A549 (cell line): ENCODE results near the gene TMEM259. TPM values are rescaled to one million over a fixed set of nuclear protein-coding genes. Genes with fewer than 3 reads are reported as not detected.

Source experiments
- ATAC-seq, 2 experiments: fragments of 200-7000 bp in 1 of 2; fragments of >200 bp in 1 of 2; cut with Nextera tagmentation in 1 of 2; cut with Tn5 transposase in 1 of 2; 3 replicates each; pipeline versions ENCODE4 v1.8.0 to v1.9.1; 2018 to 2020; ENCODE audit warnings: mild to moderate bottlenecking in 1 of 2, moderate library complexity in 1 of 2
- CTCF ChIA-PET: fragments of 300-600 bp; sonication (Branson Sonifier 250); formaldehyde crosslinking; extraction: SDS; loops from one replicate; lab custom pipeline; 2021; ENCODE audit warnings: antibody characterized with exemption, inconsistent platforms; lab: Yijun Ruan, JAX
- POLR2A ChIA-PET: fragments of 350-600 bp; formaldehyde crosslinking; extraction: SDS; loops from one replicate; lab custom pipeline; 2021; ENCODE audit warnings: antibody characterized with exemption, inconsistent platforms; lab: Yijun Ruan, JAX
- DNase-seq, 2 experiments: peaks; one replicate each; pipeline versions ENCODE4 v3.0.0 to v3.0.0-alpha.2; 2011 to 2016; ENCODE audit warnings: low read depth in 1 of 2, low spot score in 1 of 2
- FAIRE-seq: peaks from 2 replicates; lab custom pipeline; 2011; peaks lifted over from hg19 to GRCh38; lab: Jason Lieb, UNC
- H3K27ac ChIP-seq, 2 experiments: fragments of >200 bp; sonication (Bioruptor Twin); formaldehyde crosslinking; 3 replicates each; pipeline ENCODE4 v1.5.1; 2016 to 2017
- H3K4me1 ChIP-seq: fragments of >200 bp; sonication (Bioruptor Twin); formaldehyde crosslinking; 3 replicates; pipeline ENCODE4 v1.6.1; 2016
- H3K4me2 ChIP-seq: fragments of >200 bp; sonication (Bioruptor Twin); formaldehyde crosslinking; 3 replicates; pipeline ENCODE4 v1.6.1; 2016
- H3K4me3 ChIP-seq: fragments of >200 bp; sonication (Bioruptor Twin); formaldehyde crosslinking; 3 replicates; pipeline ENCODE4 v1.5.1; 2016
- H3K9me3 ChIP-seq: fragments of >200 bp; sonication (Bioruptor Twin); formaldehyde crosslinking; 3 replicates; pipeline ENCODE4 v1.6.1; 2016
- CHD2 ChIP-seq: fragments of 150-350 bp; IDR thresholded peaks from 2 replicates; pipeline ENCODE4 v1.6.1; 2014; ENCODE audit warnings: low read length; ENCODE audit not compliant: partially characterized antibody
- EP300 ChIP-seq, 2 experiments: fragments of >200 bp; sonication (Bioruptor Twin); formaldehyde crosslinking; IDR thresholded peaks; 2 replicates in 1 of 2; 3 replicates in 1 of 2; pipeline ENCODE4 v1.6.1; 2016 to 2017
- FOSB ChIP-seq: fragments of 250-450 bp; sonication (Bioruptor Pico); IDR thresholded peaks from 2 replicates; pipeline ENCODE4 v1.5.0; 2020; ENCODE audit warnings: mild to moderate bottlenecking, moderate library complexity
- GATA3 ChIP-seq: IDR thresholded peaks from 2 replicates; pipeline ENCODE4 v1.6.1; 2012; ENCODE audit warnings: borderline replicate concordance
- NFE2L2 ChIP-seq: fragments of 150-350 bp; conservative IDR thresholded peaks from 2 replicates; pipeline ENCODE4 v1.6.1; 2014; ENCODE audit warnings: low read length
- NR3C1 ChIP-seq: fragments of >200 bp; sonication (Bioruptor Twin); formaldehyde crosslinking; IDR thresholded peaks from 3 replicates; pipeline ENCODE4 v1.6.1; 2017
- POLR2A ChIP-seq: IDR thresholded peaks from 2 replicates; pipeline ENCODE4 v1.6.1; 2012; ENCODE audit warnings: mild to moderate bottlenecking, low read length
- RAD21 ChIP-seq, 2 experiments: fragments of >200 bp in 1 of 2; sonication (Bioruptor Twin) in 1 of 2; formaldehyde crosslinking in 1 of 2; IDR thresholded peaks in 1 of 2; conservative IDR thresholded peaks in 1 of 2; 2 replicates in 1 of 2; 3 replicates in 1 of 2; pipeline ENCODE4 v1.6.1; 2012 to 2018; ENCODE audit warnings: inconsistent platforms in 1 of 2
- RARB ChIP-seq: fragments of 250-450 bp; sonication (Bioruptor Pico); IDR thresholded peaks from 2 replicates; pipeline ENCODE4 v1.8.0; 2021; ENCODE audit warnings: mild to moderate bottlenecking, moderate library complexity
- RCOR1 ChIP-seq: fragments of 150-350 bp; IDR thresholded peaks from 2 replicates; pipeline ENCODE4 v1.6.1; 2014; ENCODE audit warnings: antibody characterized with exemption, low read length, low read depth
- RFX5 ChIP-seq: fragments of 450-650 bp; IDR thresholded peaks from 2 replicates; pipeline ENCODE4 v1.7.1; 2014; ENCODE audit warnings: antibody characterized with exemption, mild to moderate bottlenecking, moderate library complexity
- TP53 ChIP-seq: fragments of 250-450 bp; sonication (Bioruptor Pico); IDR thresholded peaks from 2 replicates; pipeline ENCODE4 v1.5.0; 2021; ENCODE audit warnings: mild to moderate bottlenecking, moderate library complexity
- ZNF302 ChIP-seq: fragments of 250-450 bp; sonication (Bioruptor Pico); IDR thresholded peaks from 2 replicates; pipeline ENCODE4 v1.9.0; 2021; ENCODE audit warnings: inconsistent platforms, mild to moderate bottlenecking, moderate library complexity
- WGBS: methylation state at CpG from one replicate; pipeline ENCODE4 v1.1.6; 2017; ENCODE audit errors: missing lambda C conversion rate; 5-methylcytosine and 5-hydroxymethylcytosine counted together
- polyA plus RNA-seq, 4 experiments: library from polyadenylated mRNA; depleted of rRNA in 3 of 4; stranded (reverse); fragments of >200 nt; fragmentation: RNase III in 1 of 4; extraction: RNeasy Plus Mini Kit Qiagen cat#74134 plus additional on column Dnase treatment in 1 of 4; gene quantifications; 2 replicates in 3 of 4; 3 replicates in 1 of 4; pipeline ENCODE4 v1.2.3, GENCODE V29; 2011 to 2017
- TF ChIP-seq, protein P1 (sequence below): fragments of >200 bp; sonication (Bioruptor Twin); formaldehyde crosslinking; IDR thresholded peaks from 3 replicates; pipeline ENCODE4 v1.5.1; 2016
- TF ChIP-seq, protein P2 (sequence below): IDR thresholded peaks from 2 replicates; pipeline ENCODE4 v1.6.1; 2012
- TF ChIP-seq, protein P3 (sequence below): fragments of 450-650 bp; IDR thresholded peaks from 2 replicates; pipeline ENCODE4 v1.6.1; 2014; ENCODE audit warnings: antibody characterized with exemption
- TF ChIP-seq, protein P4 (sequence below): fragments of >200 bp; sonication (Bioruptor Twin); formaldehyde crosslinking; IDR thresholded peaks from 2 replicates; pipeline ENCODE4 v1.6.1; 2016
- TF ChIP-seq, protein P5 (sequence below): fragments of 250-450 bp; sonication (Bioruptor Pico); IDR thresholded peaks from 2 replicates; pipeline ENCODE4 v1.5.0; 2021; ENCODE audit warnings: mild to moderate bottlenecking, moderate library complexity, borderline replicate concordance
- TF ChIP-seq, protein P6 (sequence below): IDR thresholded peaks from 2 replicates; pipeline ENCODE4 v1.6.1; 2012

TMEM259 gene
- polyA plus RNA-seq, 2 of the 4 experiments (the other 2 are of a cell fraction), result 45.6 to 78.3 TPM

DNA sequence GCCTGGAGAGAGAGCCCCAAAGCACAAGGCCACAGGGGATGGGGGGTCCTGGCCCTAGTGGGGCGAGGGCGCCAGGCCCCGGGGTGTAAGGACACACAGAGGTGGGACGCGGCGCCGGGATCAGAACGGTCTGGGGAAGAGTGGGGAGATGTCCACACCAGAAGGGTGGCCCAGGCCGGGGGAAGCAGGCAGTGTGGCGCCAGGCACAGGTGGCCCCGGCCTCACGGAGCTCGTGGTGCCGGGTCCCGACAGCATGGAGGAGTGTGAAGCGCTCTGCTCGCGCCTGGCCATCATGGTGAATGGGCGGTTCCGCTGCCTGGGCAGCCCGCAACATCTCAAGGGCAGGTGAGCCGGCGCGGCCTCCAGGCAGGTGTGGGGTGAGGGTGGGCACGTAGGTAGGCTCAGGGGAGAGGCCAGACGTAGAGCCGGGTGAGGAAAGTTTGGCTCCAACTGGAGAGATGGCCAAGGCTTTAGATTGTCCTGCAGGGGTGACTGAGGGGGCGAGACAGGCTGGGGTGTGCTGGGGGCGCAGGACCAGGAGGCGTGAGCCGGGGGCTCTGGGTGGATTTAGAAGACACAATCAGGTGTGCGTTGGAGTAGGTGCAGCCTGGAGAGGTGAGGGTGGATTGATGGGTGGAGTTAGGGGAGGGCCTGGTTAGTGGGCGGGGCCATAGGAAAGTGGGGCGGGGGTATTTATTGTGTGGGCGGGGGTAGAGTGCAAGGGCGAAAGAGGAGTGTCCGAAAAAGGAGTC, 43.2 kb upstream of the TMEM259 start:
- DNase-seq, result no peak
- no peaks in the 10 kb centered on the region for H3K9me3 ChIP-seq
- peaks cover 33% of the 10 kb centered on the region for H3K4me1 ChIP-seq
- no peak overlapping the region; a peak in 1 of 6 replicates for H3K27ac ChIP-seq
- ATAC-seq, result no peak
- peak overlapping the region; percentile 93 for H3K4me2 ChIP-seq
- ChIA-PET CTCF (interaction anchor here (0.7 to 2.7 kb wide), 12 partner anchors 7 to 66 kb away, joined by 3 to 18 read pairs (median 5); no protein-coding TSS in a partner anchor), POLR2A (interaction anchor here (1.0 to 1.9 kb wide), 2 partner anchors 8 to 10 kb away, joined by 3 to 8 read pairs; no protein-coding TSS in a partner anchor)
- FAIRE-seq, result no peak
- no peak overlapping the region for H3K4me3 ChIP-seq
- 93% methylated on average over 36 of the region's 37 CpGs for WGBS
- TF ChIP-seq GATA3, result no peak
- TF ChIP-seq RCOR1, result no peak
- TF ChIP-seq RAD21 (conservative IDR thresholded peaks at IDR 0.05 in 1 of 2, IDR thresholded peaks at IDR 0.05 in 1 of 2), result no peak
- TF ChIP-seq, protein P1, sequence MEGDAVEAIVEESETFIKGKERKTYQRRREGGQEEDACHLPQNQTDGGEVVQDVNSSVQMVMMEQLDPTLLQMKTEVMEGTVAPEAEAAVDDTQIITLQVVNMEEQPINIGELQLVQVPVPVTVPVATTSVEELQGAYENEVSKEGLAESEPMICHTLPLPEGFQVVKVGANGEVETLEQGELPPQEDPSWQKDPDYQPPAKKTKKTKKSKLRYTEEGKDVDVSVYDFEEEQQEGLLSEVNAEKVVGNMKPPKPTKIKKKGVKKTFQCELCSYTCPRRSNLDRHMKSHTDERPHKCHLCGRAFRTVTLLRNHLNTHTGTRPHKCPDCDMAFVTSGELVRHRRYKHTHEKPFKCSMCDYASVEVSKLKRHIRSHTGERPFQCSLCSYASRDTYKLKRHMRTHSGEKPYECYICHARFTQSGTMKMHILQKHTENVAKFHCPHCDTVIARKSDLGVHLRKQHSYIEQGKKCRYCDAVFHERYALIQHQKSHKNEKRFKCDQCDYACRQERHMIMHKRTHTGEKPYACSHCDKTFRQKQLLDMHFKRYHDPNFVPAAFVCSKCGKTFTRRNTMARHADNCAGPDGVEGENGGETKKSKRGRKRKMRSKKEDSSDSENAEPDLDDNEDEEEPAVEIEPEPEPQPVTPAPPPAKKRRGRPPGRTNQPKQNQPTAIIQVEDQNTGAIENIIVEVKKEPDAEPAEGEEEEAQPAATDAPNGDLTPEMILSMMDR, result no peak
- TF ChIP-seq, protein P2, sequence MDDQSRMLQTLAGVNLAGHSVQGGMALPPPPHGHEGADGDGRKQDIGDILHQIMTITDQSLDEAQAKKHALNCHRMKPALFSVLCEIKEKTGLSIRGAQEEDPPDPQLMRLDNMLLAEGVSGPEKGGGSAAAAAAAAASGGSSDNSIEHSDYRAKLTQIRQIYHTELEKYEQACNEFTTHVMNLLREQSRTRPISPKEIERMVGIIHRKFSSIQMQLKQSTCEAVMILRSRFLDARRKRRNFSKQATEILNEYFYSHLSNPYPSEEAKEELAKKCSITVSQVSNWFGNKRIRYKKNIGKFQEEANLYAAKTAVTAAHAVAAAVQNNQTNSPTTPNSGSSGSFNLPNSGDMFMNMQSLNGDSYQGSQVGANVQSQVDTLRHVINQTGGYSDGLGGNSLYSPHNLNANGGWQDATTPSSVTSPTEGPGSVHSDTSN, result no peak
- TF ChIP-seq NR3C1, result no peak
- TF ChIP-seq CHD2, result no peak
- TF ChIP-seq RARB (CRISPR knock-in tag), result no peak
- TF ChIP-seq, protein P3, sequence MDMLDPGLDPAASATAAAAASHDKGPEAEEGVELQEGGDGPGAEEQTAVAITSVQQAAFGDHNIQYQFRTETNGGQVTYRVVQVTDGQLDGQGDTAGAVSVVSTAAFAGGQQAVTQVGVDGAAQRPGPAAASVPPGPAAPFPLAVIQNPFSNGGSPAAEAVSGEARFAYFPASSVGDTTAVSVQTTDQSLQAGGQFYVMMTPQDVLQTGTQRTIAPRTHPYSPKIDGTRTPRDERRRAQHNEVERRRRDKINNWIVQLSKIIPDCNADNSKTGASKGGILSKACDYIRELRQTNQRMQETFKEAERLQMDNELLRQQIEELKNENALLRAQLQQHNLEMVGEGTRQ, result no peak
- TF ChIP-seq, protein P4, sequence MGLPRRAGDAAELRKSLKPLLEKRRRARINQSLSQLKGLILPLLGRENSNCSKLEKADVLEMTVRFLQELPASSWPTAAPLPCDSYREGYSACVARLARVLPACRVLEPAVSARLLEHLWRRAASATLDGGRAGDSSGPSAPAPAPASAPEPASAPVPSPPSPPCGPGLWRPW, result no peak
- TF ChIP-seq ZNF302 (CRISPR knock-in tag), result no peak

DNA sequence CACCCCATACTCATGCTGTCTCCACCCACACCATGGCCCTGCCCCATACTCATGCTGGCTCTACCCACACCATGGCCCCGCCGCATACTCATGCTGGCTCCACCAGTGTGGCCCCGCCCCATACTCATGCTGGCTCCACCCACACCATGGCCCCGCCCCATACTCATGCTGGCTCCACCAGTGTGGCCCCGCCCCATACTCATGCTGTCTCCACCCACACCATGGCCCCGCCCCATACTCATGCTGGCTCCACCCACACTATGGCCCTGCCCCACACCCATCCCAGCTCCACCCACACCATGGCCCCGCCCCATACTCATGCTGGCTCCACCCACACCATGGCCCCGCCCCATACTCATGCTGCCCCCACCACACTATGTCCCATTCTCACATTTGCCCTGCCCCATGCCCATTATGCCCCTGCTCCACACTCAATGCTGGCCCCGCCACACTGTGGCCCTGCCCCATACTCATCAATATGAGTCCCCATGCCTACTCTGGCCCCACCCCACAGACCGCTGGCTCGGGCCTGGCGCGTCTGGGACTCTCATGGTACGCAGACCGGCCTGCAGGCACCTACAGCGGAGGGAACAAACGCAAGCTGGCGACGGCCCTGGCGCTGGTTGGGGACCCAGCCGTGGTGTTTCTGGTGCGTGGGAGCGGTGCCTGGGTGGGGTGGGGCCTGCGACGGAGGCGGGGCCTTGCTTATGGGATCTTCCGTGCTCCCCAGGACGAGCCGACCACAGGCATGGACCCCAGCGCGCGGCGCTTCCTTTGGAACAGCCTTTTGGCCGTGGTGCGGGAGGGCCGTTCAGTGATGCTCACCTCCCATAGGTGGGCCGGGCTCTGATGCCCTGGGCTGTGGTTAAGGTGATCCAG, 42.3 kb upstream of the TMEM259 start:
- peaks cover 33% of the 10 kb centered on the region for H3K4me1 ChIP-seq
- H3K9me3 ChIP-seq, result no peaks in the 10 kb centered on the region
- H3K4me2 ChIP-seq, result no peak overlapping the region
- CTCF ChIA-PET, result no interaction called here
- TF ChIP-seq POLR2A (no peak), RFX5 (no peak), FOSB (CRISPR knock-in tag) (no peak), NFE2L2 (no peak), EP300 (IDR thresholded peaks at IDR 0.05) (no peak), TP53 (no peak)
- TF ChIP-seq, protein P5, sequence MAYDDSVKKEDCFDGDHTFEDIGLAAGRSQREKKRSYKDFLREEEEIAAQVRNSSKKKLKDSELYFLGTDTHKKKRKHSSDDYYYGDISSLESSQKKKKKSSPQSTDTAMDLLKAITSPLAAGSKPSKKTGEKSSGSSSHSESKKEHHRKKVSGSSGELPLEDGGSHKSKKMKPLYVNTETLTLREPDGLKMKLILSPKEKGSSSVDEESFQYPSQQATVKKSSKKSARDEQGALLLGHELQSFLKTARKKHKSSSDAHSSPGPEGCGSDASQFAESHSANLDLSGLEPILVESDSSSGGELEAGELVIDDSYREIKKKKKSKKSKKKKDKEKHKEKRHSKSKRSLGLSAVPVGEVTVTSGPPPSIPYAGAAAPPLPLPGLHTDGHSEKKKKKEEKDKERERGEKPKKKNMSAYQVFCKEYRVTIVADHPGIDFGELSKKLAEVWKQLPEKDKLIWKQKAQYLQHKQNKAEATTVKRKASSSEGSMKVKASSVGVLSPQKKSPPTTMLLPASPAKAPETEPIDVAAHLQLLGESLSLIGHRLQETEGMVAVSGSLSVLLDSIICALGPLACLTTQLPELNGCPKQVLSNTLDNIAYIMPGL (CRISPR knock-in tag), result no peak
- TF ChIP-seq, protein P2, result no peak
- TF ChIP-seq, protein P6, sequence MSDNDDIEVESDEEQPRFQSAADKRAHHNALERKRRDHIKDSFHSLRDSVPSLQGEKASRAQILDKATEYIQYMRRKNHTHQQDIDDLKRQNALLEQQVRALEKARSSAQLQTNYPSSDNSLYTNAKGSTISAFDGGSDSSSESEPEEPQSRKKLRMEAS, result no peak
- H3K27ac ChIP-seq, result no peak overlapping the region
- WGBS, result 92% methylated on average over 4 of the region's 37 CpGs
- FAIRE-seq (no peak), ATAC-seq (peak in 1 of 2 experiments; percentile 31; a peak in 1 of 6 replicates), DNase-seq (peak in 1 of 2 experiments; percentile 77)
- H3K4me3 ChIP-seq, result no peak overlapping the region
- POLR2A ChIA-PET, result no interaction called here
